ENCODE measurements around the gene FAM120A.

The FAM120A gene

GRCh38 chr9:93546356-93546755 lies 94.9 kb downstream of the FAM120A start:
- no peaks in the 10 kb centered on the region for H3K36me3 ChIP-seq (ENCODE audit: control insufficient read depth, insufficient read depth, low read length)
- no peak overlapping the region for H3K4me2 ChIP-seq (ENCODE audit: low read length)
- H3K79me2 ChIP-seq: peaks cover 4% of the 10 kb centered on the region
- H3K9me3 ChIP-seq (ENCODE audit: control insufficient read depth, low read length): no peaks in the 10 kb centered on the region
- no peak overlapping the region for H3K9ac ChIP-seq
- no peak overlapping the region for H2AFZ ChIP-seq
- no peak overlapping the region for H3K27ac ChIP-seq
- TF ChIP-seq CTCF (IDR thresholded peaks at IDR 0.05): no peak
- peaks cover 2% of the 10 kb centered on the region for H3K4me1 ChIP-seq
- no peak overlapping the region for H3K4me3 ChIP-seq (ENCODE audit: low read depth, low read length)
- H3K27me3 ChIP-seq (ENCODE audit: control insufficient read depth, insufficient read depth, low read length): no peaks in the 10 kb centered on the region

GRCh38 chr9:93549611-93550010 lies 98.1 kb downstream of the FAM120A start:
- Histone ChIP-seq H3K79me2 (peaks cover 4% of the 10 kb centered on the region), H3K27ac (peak overlapping the region; percentile 1), H3K27me3 (ENCODE audit: control insufficient read depth, insufficient read depth, low read length) (no peaks in the 10 kb centered on the region), H3K9ac (no peak overlapping the region), H3K9me3 (ENCODE audit: control insufficient read depth, low read length) (no peaks in the 10 kb centered on the region), H3K4me1 (peaks cover 2% of the 10 kb centered on the region), H2AFZ (no peak overlapping the region), H3K4me2 (ENCODE audit: low read length) (peak overlapping the region; percentile 60), H3K36me3 (ENCODE audit: control insufficient read depth, insufficient read depth, low read length) (no peaks in the 10 kb centered on the region), H3K4me3 (ENCODE audit: low read depth, low read length) (peak overlapping the region; percentile 6)
- no peak for TF ChIP-seq CTCF (IDR thresholded peaks at IDR 0.05)

- H3K9ac ChIP-seq: no peak overlapping the region
- no peaks in the 10 kb centered on the region for H3K9me3 ChIP-seq (ENCODE audit: control insufficient read depth, low read length)
- no peak for TF ChIP-seq CTCF (IDR thresholded peaks at IDR 0.05)
- no peak overlapping the region for H3K4me3 ChIP-seq (ENCODE audit: low read depth, low read length)
- no peak overlapping the region for H2AFZ ChIP-seq
- peak overlapping the region; percentile 42 for H3K4me2 ChIP-seq (ENCODE audit: low read length)
- no peaks in the 10 kb centered on the region for H3K27me3 ChIP-seq (ENCODE audit: control insufficient read depth, insufficient read depth, low read length)
- H3K79me2 ChIP-seq: no peaks in the 10 kb centered on the region
- peaks cover 2% of the 10 kb centered on the region for H3K4me1 ChIP-seq
- no peaks in the 10 kb centered on the region for H3K36me3 ChIP-seq (ENCODE audit: control insufficient read depth, insufficient read depth, low read length)
- H3K27ac ChIP-seq: no peak overlapping the region
Observed at GRCh38 chr9:93552923-93553322, 101.4 kb downstream of the FAM120A start.

- Histone ChIP-seq H3K9me3 (ENCODE audit: control insufficient read depth, low read length) (no peaks in the 10 kb centered on the region), H3K36me3 (ENCODE audit: control insufficient read depth, insufficient read depth, low read length) (no peaks in the 10 kb centered on the region), H3K4me3 (ENCODE audit: low read depth, low read length) (no peak overlapping the region), H3K27ac (no peak overlapping the region), H2AFZ (no peak overlapping the region), H3K4me2 (ENCODE audit: low read length) (no peak overlapping the region), H3K4me1 (peaks cover 2% of the 10 kb centered on the region), H3K79me2 (no peaks in the 10 kb centered on the region), H3K27me3 (ENCODE audit: control insufficient read depth, insufficient read depth, low read length) (no peaks in the 10 kb centered on the region), H3K9ac (no peak overlapping the region)
- TF ChIP-seq CTCF (IDR thresholded peaks at IDR 0.05): no peak
Observed at GRCh38 chr9:93555370-93555769, 103.9 kb downstream of the FAM120A start.

GRCh38 chr9:93557366-93558137 lies 106.1 kb downstream of the FAM120A start:
- Histone ChIP-seq H3K27me3 (ENCODE audit: control insufficient read depth, insufficient read depth, low read length) (no peaks in the 10 kb centered on the region), H3K9ac (no peak overlapping the region), H3K27ac (no peak overlapping the region), H3K36me3 (ENCODE audit: control insufficient read depth, insufficient read depth, low read length) (no peaks in the 10 kb centered on the region), H3K4me1 (peaks cover 2% of the 10 kb centered on the region), H3K79me2 (no peaks in the 10 kb centered on the region), H2AFZ (no peak overlapping the region), H3K4me2 (ENCODE audit: low read length) (no peak overlapping the region), H3K9me3 (ENCODE audit: control insufficient read depth, low read length) (no peaks in the 10 kb centered on the region), H3K4me3 (ENCODE audit: low read depth, low read length) (no peak overlapping the region)
- no peak for TF ChIP-seq CTCF (IDR thresholded peaks at IDR 0.05)

All from parathyroid adenoma (tissue), 2 donors.